Calu3 (cell line): ENCODE measurements around the gene DNAH5. TPM values are rescaled to one million over a fixed set of nuclear protein-coding genes. Genes with fewer than 3 reads are reported as not detected.

Experiments used
- BruUV-seq: library from RNA; stranded (reverse); fragments of 400-500 nt; replicated peaks from 2 replicates; lab custom pipeline; 2021; lab: Mats Ljungman, UMichigan
- CTCF ChIA-PET: fragments of 300-600 bp; sonication (Branson Sonifier 250); formaldehyde crosslinking; loops from one replicate; lab custom pipeline; 2022; ENCODE audit warnings: antibody characterized with exemption; lab: Charles Lee
- DNase-seq: peaks from one replicate; pipeline ENCODE4 v3.0.0; 2022
- H3K27ac Mint-ChIP-seq: one replicate; pipeline ENCODE4 v1.8.0; 2022; ENCODE audit warnings: mixed read lengths; ENCODE audit not compliant: unreplicated experiment
- H3K27me3 Mint-ChIP-seq: one replicate; pipeline ENCODE4 v1.8.0; 2022; ENCODE audit warnings: mixed read lengths; ENCODE audit not compliant: unreplicated experiment
- H3K36me3 Mint-ChIP-seq: one replicate; pipeline ENCODE4 v1.8.0; 2022; ENCODE audit warnings: mild to moderate bottlenecking, moderate library complexity, mixed read lengths; ENCODE audit not compliant: insufficient read depth, unreplicated experiment
- H3K4me1 Mint-ChIP-seq: one replicate; pipeline ENCODE4 v1.8.0; 2022; ENCODE audit warnings: mild to moderate bottlenecking, low read depth, mixed read lengths; ENCODE audit not compliant: unreplicated experiment
- H3K4me3 Mint-ChIP-seq: one replicate; pipeline ENCODE4 v1.8.0; 2022; ENCODE audit warnings: mild to moderate bottlenecking, low read depth, moderate library complexity, mixed read lengths; ENCODE audit not compliant: unreplicated experiment
- H3K9me3 Mint-ChIP-seq: one replicate; pipeline ENCODE4 v1.8.0; 2022; ENCODE audit warnings: low read depth, mixed read lengths; ENCODE audit not compliant: unreplicated experiment
- intact Hi-C: fragments of 100-400 bp; cut with micrococcal nuclease; formaldehyde crosslinking; loops from one replicate; pipeline ENCODE4 v1.10.0; 2022; ENCODE audit not compliant: unreplicated experiment
- total RNA-seq: library from RNA; stranded (reverse); gene quantifications from 2 replicates; pipeline ENCODE4 v1.2.3, GENCODE V29; 2022
- TF ChIP-seq, protein P1 (sequence below): fragments of 200-600 bp; IDR thresholded peaks from one replicate; pipeline ENCODE4 v1.8.0; 2022; ENCODE audit warnings: antibody characterized with exemption; ENCODE audit not compliant: unreplicated experiment

The DNAH5 gene
- total RNA-seq, 1 experiment from 2014 or later = 5.8 TPM

DNA sequence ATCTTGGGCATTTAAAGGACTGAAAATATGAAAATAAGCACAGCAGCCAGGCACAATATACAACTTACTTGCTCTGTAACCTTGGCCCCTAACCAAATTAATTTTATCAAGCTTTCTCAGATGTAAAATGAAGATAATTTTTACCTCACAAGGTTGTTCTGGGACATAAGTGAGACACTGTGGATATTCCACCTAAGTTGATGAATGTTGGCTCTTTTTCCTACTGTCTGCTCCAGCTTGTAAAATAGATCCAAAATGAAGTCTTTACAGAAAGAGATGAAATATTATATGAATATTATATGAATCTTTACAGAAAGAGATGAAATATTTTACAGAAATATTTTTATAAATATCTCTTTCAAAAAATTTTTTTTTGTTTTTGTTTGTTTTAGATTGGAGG is 270.1 kb downstream of the DNAH5 start:
- DNase-seq = no peak
- TF ChIP-seq, protein P1, sequence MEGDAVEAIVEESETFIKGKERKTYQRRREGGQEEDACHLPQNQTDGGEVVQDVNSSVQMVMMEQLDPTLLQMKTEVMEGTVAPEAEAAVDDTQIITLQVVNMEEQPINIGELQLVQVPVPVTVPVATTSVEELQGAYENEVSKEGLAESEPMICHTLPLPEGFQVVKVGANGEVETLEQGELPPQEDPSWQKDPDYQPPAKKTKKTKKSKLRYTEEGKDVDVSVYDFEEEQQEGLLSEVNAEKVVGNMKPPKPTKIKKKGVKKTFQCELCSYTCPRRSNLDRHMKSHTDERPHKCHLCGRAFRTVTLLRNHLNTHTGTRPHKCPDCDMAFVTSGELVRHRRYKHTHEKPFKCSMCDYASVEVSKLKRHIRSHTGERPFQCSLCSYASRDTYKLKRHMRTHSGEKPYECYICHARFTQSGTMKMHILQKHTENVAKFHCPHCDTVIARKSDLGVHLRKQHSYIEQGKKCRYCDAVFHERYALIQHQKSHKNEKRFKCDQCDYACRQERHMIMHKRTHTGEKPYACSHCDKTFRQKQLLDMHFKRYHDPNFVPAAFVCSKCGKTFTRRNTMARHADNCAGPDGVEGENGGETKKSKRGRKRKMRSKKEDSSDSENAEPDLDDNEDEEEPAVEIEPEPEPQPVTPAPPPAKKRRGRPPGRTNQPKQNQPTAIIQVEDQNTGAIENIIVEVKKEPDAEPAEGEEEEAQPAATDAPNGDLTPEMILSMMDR = no peak
- no peaks in the 10 kb centered on the region for H3K36me3 Mint-ChIP-seq
- intact Hi-C loops = no loop called here
- no peak overlapping the region for H3K27ac Mint-ChIP-seq
- no TSS peak for BruUV-seq
- no peaks in the 10 kb centered on the region for H3K4me1 Mint-ChIP-seq
- peaks cover 3% of the 10 kb centered on the region for H3K9me3 Mint-ChIP-seq
- H3K27me3 Mint-ChIP-seq = no peaks in the 10 kb centered on the region
- CTCF ChIA-PET = interaction anchor here (0.7 kb wide), 1 partner anchor 9 kb away, joined by 3 read pairs; no protein-coding TSS in a partner anchor
- no peak overlapping the region for H3K4me3 Mint-ChIP-seq

DNA sequence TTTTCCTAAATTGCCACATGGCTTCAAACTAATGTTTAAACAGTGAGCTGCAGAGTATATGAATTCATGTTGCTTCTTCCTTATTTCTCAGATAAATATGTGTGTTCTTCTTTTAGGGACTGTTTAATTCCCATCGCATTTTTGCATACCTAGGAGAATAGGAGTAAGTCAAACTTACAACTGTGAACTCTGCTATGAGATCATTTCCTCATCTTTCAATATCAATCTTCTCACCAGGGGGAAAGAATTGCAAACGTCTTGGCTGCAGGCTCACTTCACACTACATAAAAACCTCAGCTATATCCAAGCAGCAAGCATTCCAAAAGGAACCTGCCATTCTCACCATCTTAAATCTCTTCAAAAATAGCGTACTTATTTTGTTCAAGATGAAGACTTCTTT is 271.0 kb downstream of the DNAH5 start:
- Mint-ChIP-seq H3K4me3 (no peak overlapping the region), H3K27ac (no peak overlapping the region)
- intact Hi-C loops = no loop called here

DNA sequence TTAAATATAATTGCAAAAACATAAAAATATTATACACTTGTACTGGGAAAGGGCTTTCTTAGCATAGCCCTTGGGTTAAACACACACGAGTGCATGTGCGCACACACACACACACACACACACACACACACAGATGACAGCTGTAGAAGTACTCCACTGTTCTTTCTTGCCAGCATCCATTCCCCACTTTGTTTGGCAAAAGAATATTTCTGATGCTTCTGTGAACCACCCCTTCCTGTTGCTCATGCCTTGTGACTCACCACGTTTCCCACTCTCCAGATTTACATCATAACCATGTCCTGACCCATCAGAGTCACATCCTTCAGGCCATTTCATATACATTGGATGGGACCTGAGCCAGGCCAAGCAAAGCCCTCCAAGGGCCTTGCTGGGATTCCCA is 280.1 kb downstream of the DNAH5 start:
- no TSS peak for BruUV-seq
- TF ChIP-seq, protein P1 = no peak
- intact Hi-C loops = no loop called here
- Mint-ChIP-seq H3K27ac (no peak overlapping the region), H3K4me1 (peaks cover 7% of the 10 kb centered on the region), H3K9me3 (no peaks in the 10 kb centered on the region), H3K27me3 (no peaks in the 10 kb centered on the region), H3K4me3 (no peak overlapping the region), H3K36me3 (no peaks in the 10 kb centered on the region)
- DNase-seq = no peak
- CTCF ChIA-PET = no interaction called here

More for the DNA sequence above, 271.0 kb downstream of the DNAH5 start:
- Mint-ChIP-seq H3K9me3 (peaks cover 3% of the 10 kb centered on the region), H3K4me1 (no peaks in the 10 kb centered on the region), H3K36me3 (no peaks in the 10 kb centered on the region), H3K27me3 (no peaks in the 10 kb centered on the region)
- TF ChIP-seq, protein P1 = no peak
- CTCF ChIA-PET = no interaction called here
- no peak for DNase-seq
- BruUV-seq = no TSS peak

DNA sequence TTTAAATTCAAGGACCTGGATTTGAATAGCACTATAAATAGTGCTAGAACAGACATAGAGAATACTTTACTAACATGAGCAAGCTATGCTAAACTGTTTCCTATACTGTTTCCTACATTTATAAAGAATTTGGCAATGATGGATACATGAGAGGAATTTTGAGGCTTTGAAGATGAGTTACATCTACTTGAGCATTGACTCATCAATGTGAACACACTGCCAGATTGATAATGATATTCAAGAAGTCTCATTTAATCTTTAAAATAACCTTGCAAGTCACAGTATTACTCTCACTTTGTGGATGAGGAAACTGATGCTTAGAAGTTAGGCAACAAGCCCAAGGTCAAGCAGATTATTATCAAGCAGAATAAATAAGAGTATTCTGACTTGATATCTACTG is 281.9 kb downstream of the DNAH5 start:
- TF ChIP-seq, protein P1 = no peak
- no peak overlapping the region for H3K4me3 Mint-ChIP-seq
- H3K36me3 Mint-ChIP-seq = no peaks in the 10 kb centered on the region
- CTCF ChIA-PET = no interaction called here
- no peak overlapping the region for H3K27ac Mint-ChIP-seq
- peaks cover 7% of the 10 kb centered on the region for H3K4me1 Mint-ChIP-seq
- BruUV-seq = no TSS peak
- no peaks in the 10 kb centered on the region for H3K9me3 Mint-ChIP-seq
- intact Hi-C loops = no loop called here
- DNase-seq = no peak
- no peaks in the 10 kb centered on the region for H3K27me3 Mint-ChIP-seq
